Stimulated activated CD4-positive, alpha-beta T cell treated with anti-CD3 and anti-CD28 coated beads, TNF-alpha, amount 100 ng/mL, for 1 hour (primary cell): ENCODE results near the gene TADA3.
A peak's percentile ranks its signal among the peaks of the same experiment; 100 is the strongest.

Experiments
- DNase-seq, 3 donors: peaks; one replicate each; pipeline ENCODE4 v3.0.0-alpha.2; 2020; ENCODE audit warnings: low read depth in 3 of 3, low spot score in 1 of 3

TADA3 gene

GRCh38 chr3:9792405-9793160 is at the start of gene TADA3, which contains the start of gene ARPC4:
TSS of gene TADA3 (minus strand) at chr3:9792473. CDS start at chr3:9791466, 1,007 bp downstream.
TSS of gene ARPC4 (plus strand) at chr3:9793082. CDS start at chr3:9793122, 40 bp downstream.
- peak; percentile 75 to 80 (median 77) for DNase-seq

DNA sequence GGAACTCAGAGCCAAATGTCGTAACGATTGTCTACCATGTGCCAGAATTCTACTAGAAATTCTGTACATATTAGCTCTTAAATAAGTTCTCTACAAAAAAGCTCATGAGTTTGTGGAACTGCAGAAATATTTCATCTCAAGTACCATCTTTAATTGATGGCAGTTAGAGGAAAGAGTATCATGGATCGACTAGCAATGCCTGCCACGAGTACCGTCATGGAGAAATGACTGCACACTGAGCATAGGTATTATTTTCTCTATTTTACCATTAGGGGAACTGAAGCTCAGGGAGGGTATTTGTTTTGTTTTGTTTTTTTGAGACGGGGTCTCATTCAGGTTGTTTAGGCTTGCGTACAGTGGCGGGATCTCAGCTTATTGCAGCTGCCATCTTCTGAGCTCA is 48.7 kb upstream of the TADA3 start:
- DNase-seq: no peak

- DNase-seq: no peak
Observed at GRCh38 chr3:9838856-9839255, 46.6 kb upstream of the TADA3 start.

- DNase-seq: no peak
Observed at GRCh38 chr3:9837701-9838582, 45.7 kb upstream of the TADA3 start.

DNA sequence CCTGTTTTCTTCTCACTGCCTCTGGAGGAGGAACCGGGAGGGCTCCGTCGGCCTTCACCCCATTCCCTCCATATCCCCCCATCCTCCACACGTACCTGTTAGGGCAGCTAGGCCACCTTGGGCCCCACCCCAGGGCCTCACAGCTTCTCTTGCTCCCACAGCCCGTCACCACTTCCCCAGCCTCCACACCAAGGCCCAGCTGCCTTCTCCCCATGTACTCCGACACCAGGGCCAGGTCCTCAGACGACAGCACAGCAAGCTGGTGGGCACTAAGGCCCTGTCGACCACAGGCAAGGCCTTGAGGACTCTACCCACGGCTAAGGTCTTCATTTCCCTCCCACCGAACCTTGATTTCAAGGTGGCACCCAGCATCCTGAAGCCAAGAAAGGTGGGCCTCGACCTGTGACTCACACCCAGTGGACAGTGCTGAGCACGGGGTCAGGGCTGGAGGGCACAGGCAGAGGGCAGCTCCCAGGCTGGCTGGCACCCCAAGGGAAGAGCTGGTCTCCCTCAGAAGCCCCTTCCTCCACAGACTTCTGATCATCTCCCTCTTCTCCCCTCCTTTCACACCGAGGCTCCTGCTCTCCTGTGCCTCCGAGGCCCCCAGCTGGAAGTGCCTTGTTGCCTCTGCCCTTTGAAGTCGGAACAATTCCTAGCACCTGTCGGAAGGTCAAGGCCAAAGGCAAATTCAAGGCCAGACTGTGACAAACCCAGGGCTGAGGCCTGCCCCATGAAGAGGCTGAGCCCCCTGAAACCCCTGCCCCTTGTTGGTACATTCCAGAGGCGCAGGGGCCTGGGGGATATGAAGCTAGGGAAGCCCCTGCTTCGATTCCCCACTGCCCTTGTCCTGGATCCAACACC is 42.5 kb upstream of the TADA3 start:
- DNase-seq: no peak

DNA sequence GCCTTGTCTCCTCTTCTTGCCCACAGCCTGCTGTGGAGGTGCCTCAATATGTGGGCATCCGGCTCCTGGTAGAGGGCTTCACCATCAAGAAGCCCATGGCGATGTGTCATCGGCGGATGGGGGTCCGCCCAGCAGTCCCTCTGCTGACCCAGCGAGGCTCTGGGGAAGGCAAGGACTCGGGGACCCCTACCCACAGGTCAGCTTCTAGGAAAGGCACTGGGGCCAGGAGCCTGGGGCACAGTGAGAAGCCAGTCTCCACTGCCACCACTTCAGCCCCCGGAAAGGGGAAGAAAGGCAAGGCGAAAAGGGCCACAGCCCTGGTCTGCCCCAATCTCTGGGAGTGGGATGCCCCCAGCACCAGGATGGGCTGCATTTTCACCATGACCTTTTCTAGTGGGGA is 40.8 kb upstream of the TADA3 start:
- DNase-seq: no peak

DNA sequence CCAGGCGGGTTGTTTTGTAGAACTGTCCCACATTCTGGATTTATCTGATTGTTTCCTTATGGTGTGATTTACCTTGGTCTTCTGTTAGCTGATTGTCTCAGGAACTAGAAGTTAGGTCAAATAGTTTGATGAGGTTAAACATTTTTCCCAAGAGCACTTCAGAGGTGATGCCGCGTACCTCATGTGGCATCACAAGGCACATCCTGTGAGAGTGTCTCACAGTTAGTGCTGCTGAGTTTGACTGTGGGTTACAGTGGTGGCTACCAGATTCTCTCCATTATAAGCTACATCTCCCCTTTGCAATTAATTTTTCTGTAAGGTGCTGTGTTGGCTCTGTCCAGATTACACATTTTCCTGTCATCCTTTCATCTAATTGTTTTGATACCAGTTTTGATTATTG is 39.0 kb upstream of the TADA3 start:
- DNase-seq: no peak

DNA sequence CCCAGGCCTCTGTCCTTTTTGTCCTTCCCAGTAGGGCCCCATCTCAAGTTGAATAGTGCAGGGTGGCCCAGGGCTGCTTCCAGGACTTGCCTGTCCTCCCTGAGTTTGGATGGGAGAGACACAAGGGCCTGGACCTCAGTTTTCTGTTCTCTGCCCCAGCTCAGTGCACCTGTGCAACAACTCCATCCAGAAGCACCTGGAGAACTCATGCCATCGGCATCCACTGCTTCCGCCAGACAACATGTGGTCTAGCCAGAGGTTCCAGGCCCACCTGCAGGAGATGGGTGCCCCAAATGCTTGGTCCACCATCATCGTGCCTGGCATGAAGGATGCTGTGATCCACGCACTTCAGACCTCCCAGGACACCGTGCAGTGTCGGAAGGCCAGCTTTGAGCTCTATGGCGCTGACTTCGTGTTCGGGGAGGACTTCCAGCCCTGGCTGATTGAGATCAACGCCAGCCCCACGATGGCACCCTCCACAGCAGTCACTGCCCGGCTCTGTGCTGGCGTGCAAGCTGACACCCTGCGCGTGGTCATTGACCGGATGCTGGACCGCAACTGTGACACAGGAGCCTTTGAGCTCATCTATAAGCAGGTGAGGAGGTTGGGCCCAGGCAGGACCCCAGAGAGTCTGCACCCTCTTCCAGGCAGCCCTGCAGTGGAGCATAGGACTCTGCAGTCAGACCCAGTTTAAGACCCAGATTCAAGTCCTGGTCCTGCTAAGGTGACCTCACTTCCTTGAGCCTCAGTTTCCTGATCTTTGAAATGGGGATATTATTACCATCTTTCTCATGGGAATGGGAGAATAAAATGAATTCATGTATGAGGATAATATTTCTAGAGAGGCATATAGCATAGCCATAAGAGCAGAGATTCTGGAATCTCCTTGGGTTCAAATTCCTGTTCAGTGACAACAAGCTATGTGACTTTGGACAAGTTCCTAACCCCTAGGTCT is 36.8 kb upstream of the TADA3 start:
- no peak for DNase-seq

DNA sequence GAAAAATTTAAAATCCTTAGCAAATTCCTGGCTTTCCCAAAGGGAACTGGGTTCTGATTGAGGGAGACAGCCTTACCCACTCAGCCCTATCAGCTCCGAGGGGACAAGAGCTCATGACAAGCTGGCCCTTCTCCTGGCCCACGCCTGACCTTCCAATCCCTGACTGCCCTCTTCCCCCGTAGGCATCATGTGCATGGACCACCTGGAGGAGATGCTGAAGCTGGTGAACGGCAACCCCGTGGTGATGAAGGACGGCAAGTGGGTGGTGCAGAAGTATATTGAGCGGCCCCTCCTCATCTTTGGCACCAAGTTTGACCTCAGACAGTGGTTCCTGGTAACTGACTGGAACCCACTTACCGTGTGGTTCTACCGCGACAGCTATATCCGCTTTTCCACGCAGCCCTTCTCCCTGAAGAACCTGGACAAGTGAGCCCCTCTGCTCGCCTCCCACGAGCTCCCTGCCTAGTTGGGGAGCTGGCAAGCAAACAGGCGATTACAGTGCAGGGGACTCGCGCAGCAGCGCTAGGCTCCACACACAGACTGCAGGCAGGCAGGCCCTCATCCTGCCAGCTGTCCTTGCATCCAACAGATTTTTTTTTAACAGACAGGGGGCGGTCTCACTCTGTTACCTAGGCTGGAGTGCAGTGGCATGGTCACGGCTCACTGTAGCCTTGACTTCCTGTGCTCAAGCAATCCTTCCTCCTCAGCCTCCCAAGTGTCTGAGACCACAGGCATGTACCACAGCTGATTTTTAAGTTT is 34.7 kb upstream of the TADA3 start:
- DNase-seq: no peak

- no peak for DNase-seq
Observed at GRCh38 chr3:9825451-9826040, 33.3 kb upstream of the TADA3 start.

DNA sequence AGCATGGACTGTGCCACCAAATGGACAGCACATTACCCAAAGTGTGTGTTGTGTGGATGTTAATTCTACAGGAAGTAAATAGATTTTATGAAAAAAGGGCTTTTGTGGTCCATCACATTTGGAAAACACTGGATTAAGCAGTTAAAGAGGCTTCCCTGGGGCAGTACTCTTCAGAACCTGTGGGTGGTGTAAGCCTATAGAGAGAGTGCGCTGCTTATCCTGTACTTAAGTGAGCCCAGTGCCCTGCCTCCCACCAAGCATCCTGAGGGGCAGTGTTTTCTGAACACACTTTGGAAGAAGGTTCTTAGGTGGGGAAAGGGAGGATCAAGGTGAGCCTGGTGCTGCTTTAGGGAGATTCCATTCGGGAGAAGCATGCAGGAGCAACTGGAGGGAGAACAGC is 28.7 kb upstream of the TADA3 start:
- no peak for DNase-seq

DNA sequence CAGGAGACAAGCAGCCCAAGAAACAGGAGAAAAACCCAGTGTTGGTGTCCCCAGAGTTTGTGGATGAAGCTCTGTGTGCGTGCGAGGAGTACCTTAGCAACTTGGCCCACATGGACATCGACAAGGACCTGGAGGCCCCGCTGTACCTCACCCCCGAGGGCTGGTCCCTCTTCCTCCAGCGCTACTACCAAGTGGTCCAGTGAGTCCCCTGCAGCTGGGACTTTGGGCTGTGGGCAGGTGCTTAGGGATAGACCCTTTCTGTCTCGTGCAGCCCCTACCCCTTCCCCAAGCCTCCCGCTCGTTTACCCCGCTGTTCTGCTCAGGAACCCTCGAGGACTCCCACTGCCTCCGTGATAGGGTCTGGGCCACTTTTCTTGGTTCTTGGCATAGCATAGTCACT is 28.3 kb upstream of the TADA3 start:
- DNase-seq: no peak

- no peak for DNase-seq
Observed at GRCh38 chr3:9818666-9819335, 26.5 kb upstream of the TADA3 start.

DNA sequence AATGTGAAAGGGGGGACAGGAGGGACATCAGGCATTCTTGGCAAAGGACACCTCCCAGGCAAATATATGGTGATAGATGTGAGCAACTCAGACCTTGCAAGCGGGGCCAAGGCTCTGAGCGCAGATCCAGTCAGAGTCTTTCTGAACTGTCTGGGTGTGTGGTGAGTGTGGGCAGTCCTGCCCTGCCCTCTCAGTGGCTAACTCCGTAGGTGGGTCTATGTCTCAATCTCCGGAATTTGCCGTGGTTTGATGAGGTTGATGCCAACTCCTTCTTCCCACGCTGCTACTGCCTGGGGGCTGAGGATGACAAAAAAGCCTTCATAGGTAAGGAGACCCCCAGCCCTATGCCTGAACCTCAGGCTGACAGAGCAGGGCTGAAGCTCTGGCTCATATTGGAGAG is 25.2 kb upstream of the TADA3 start:
- no peak for DNase-seq

DNA sequence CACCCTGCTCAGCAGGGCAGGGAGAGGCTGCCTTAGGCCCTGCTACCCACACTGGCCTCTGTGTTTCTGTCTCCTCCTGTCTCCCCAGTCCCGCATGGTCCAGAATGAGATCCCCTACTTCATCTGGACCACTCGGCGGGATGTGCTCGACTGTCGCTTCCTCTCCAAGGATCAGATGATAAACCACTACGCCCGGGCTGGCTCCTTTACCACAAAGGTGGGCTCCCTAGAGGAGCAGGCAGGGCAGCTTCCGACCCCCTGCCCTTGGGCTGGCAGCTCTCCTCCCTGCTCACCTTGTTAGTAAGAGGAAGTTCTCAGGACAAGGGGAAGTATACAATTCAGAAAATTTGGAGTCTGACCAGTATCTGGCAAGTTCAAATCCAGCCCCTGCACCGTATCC is 23.7 kb upstream of the TADA3 start:
- DNase-seq: no peak

DNA sequence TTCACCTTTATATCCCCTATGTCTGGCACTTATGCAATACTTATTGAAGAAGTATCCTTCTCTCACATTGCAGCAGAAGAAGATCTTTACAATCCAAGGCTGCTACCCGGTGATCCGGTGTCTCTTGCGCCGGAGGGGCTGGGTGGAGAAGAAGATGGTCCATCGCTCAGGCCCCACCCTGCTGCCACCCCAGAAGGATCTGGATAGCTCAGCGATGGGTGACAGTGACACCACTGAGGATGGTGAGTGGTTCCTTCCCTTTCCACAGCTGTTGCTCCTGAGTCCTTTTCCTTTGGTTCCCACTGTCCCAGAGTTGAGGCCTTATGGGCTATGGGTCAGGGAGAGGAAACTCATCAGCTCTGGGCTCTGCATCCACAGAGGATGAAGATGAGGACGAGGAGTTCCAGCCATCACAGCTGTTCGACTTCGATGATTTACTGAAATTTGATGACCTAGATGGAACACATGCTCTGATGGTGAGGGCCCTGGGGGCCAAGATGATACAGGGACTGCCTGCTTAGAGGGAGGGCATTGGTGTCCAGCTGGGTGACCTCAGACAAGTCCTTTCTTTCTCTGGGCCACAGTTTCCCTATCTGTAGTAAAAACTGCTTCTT is 20.7 kb upstream of the TADA3 start:
- DNase-seq: no peak

- DNase-seq: no peak
Observed at GRCh38 chr3:9810846-9811245, 18.6 kb upstream of the TADA3 start.

DNA sequence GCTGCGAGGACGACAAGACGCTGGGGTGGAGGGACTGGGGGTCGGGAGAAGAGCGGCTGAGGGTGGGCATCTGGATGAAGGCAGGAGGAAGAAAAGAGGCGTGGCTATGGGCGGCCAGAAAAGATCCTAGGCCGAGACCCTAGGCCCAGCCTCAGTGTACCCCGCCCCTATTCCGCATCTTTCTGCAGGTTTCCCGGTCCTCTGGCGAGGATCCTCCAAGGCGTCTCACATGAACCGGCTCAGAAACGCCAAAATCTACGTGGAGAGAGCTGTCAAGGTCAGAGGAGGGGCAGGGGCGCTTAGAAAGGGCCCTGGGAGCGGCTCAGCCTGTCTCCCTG is 18.1 kb upstream of the TADA3 start:
- no peak for DNase-seq
